Activated naive CD8-positive, alpha-beta T cell (primary cell): ENCODE results near the gene IFNAR1.
A peak's percentile ranks its signal among the peaks of the same experiment; 100 is the strongest.

Source experiments
- H3K27ac Mint-ChIP-seq: one replicate; pipeline ENCODE4 v1.8.0; 2021; ENCODE audit warnings: mixed read lengths
- H3K27me3 Mint-ChIP-seq: one replicate; pipeline ENCODE4 v1.8.0; 2021; ENCODE audit warnings: mixed read lengths
- H3K36me3 Mint-ChIP-seq: one replicate; pipeline ENCODE4 v1.8.0; 2021; ENCODE audit warnings: mixed read lengths
- H3K4me1 Mint-ChIP-seq: one replicate; pipeline ENCODE4 v1.8.0; 2021; ENCODE audit warnings: low read depth, mixed read lengths
- H3K4me3 Mint-ChIP-seq: one replicate; pipeline ENCODE4 v1.8.0; 2021; ENCODE audit warnings: mild to moderate bottlenecking, mixed read lengths
- H3K9me3 Mint-ChIP-seq: one replicate; pipeline ENCODE4 v1.8.0; 2021; ENCODE audit warnings: low read depth, mixed read lengths

IFNAR1 gene

DNA sequence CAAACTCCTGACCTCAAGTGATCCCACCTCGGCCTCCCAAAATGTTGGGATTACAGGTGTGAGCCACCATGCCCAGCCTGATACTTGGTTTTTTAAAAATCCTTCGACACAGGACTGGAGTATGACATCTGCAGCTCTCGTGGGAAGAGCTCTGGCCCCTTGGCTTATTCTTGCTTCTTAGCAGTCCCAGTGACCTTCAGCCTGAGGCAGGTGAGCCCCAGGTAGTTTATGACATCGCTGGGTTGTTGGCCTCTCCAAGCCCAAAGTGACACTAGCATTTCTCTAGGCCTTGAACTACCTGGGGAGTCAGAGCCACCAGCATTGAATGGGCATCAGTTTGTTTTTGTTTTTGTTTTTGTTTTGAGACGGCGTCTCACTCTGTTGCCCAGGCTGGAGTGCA, 62.5 kb downstream of the IFNAR1 start:
- Mint-ChIP-seq H3K4me1 (peaks cover 32% of the 10 kb centered on the region), H3K27me3 (no peaks in the 10 kb centered on the region), H3K4me3 (no peak overlapping the region), H3K36me3 (no peaks in the 10 kb centered on the region), H3K27ac (no peak overlapping the region), H3K9me3 (no peaks in the 10 kb centered on the region)

DNA sequence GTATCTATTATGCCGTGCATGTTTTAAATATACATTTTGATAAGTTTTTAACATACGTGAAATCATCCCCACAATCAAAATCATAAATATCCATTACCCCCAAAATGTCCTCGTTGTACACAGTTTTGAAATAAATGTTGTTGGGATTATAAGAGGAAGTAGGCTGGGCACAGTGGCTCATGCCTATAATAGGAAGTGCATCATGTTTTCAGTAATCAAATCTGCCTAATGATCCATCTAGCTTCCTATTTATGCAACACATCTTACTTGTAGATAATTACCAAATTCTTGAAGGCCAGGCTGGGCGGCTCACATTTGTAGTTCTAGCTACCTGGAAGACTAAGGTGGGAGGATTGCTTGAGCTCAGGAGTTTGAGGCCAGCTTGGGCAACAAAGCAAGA, 63.4 kb downstream of the IFNAR1 start:
- Mint-ChIP-seq H3K4me3 (no peak overlapping the region), H3K36me3 (no peaks in the 10 kb centered on the region), H3K9me3 (no peaks in the 10 kb centered on the region), H3K27me3 (no peaks in the 10 kb centered on the region), H3K4me1 (peaks cover 23% of the 10 kb centered on the region), H3K27ac (no peak overlapping the region)

DNA sequence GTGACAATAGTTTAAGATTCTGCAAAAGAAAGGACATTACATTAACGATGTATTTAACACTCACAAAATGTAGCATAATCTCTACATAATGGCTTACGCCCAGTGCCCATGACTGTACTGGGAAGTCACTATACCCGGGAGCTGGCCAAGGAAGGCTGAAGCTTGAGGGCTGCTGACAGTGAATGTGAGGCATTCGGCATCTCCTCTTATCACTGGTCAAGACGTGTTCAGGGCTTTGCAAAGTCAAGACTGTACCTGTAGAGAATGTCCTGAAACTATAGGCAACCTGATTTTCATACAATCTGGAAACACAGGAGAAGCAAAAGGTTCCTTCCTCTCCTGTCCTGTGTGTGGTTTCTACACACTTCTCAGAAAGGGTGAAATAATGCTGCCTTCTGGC, 65.7 kb downstream of the IFNAR1 start:
- H3K27ac Mint-ChIP-seq, result no peak overlapping the region
- no peaks in the 10 kb centered on the region for H3K9me3 Mint-ChIP-seq
- H3K4me3 Mint-ChIP-seq, result no peak overlapping the region
- H3K4me1 Mint-ChIP-seq, result peaks cover 2% of the 10 kb centered on the region
- H3K27me3 Mint-ChIP-seq, result no peaks in the 10 kb centered on the region
- H3K36me3 Mint-ChIP-seq, result no peaks in the 10 kb centered on the region

DNA sequence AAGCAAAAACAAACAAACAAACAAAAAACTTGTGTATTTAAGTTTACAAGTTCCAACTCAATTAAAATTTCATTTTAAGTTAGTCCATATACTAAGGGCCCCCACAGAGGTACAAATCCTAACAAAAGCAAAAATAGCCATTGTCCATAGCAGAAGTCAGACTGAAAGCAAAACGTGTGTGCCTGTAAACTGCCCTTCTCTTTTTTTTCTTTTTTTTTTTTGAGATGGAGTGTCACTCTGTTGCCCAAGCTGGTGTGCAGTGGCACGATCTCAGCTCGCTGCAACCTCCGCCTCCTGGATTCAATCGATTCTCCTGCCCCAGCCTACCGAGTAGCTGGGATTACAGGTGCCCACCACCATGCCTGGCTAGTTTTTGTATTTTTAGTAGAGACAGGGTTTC, 66.9 kb downstream of the IFNAR1 start:
- Mint-ChIP-seq H3K4me1 (peaks cover 2% of the 10 kb centered on the region), H3K9me3 (no peaks in the 10 kb centered on the region), H3K27ac (no peak overlapping the region), H3K4me3 (no peak overlapping the region), H3K36me3 (no peaks in the 10 kb centered on the region), H3K27me3 (no peaks in the 10 kb centered on the region)

DNA sequence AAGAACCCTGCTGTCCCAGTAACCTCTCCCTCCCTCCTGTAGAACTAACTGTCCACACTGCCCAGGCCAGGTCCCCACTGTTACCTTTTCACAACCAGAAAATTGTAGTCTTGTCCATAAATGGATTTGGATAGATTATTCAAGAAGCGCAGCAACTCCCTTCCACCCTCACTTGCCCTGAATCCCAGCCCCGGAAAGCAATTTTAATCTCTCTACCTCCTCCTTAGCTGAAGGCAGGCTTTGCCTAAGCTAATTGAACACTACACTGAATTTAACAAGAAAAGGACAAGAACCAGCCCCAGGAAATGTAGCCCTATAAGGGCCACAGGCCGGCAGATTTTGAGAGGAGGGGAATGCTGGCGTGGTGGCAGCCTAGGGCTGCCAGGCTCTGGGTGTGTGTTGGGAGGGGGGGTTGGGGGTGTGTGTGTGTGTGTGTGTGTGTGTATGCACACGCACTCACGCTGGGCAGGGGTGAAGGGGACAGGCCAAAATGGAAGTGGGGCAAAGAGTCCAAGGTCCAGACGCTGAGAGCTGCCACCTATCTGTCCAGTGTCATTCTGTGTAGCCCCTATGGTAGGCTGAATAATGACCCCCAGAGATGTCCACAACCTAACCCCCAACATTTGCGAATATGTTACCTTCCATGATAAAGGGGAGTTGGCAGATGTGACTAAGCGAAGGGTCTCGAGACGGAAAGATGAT, 67.7 kb downstream of the IFNAR1 start:
- Mint-ChIP-seq H3K9me3 (no peaks in the 10 kb centered on the region), H3K27ac (no peak overlapping the region), H3K27me3 (no peaks in the 10 kb centered on the region), H3K36me3 (no peaks in the 10 kb centered on the region), H3K4me3 (no peak overlapping the region), H3K4me1 (peaks cover 2% of the 10 kb centered on the region)

- Mint-ChIP-seq H3K4me3 (no peak overlapping the region), H3K4me1 (peaks cover 2% of the 10 kb centered on the region)
These were observed 68.6 kb downstream of the IFNAR1 start for GRCh38 chr21:33393348-33393747.

DNA sequence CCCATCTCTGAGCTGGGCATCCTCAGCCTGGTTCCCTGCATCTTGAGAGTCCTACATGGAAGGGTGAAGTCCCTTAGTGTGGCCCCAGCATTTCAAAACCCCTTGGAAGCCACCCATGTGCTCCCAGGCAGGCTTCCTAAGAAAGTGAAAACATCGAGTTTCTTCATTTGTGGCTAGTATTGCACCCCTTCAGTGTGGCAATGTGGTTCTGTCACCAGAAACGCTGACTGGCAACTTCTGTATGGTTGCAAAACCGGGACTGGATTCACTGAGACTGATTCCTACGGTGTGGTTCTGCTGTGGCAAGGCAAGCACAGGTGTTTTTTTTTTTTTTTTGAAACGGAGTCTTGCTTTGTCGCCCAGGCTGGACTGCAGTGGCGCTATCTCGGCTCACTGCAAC, 69.5 kb downstream of the IFNAR1 start:
- no peak overlapping the region for H3K4me3 Mint-ChIP-seq
- no peaks in the 10 kb centered on the region for H3K27me3 Mint-ChIP-seq
- H3K4me1 Mint-ChIP-seq, result peaks cover 2% of the 10 kb centered on the region
- H3K36me3 Mint-ChIP-seq, result no peaks in the 10 kb centered on the region
- no peaks in the 10 kb centered on the region for H3K9me3 Mint-ChIP-seq
- H3K27ac Mint-ChIP-seq, result no peak overlapping the region

More at GRCh38 chr21:33393348-33393747, 68.6 kb downstream of the IFNAR1 start:
- Mint-ChIP-seq H3K27me3 (no peaks in the 10 kb centered on the region), H3K36me3 (no peaks in the 10 kb centered on the region), H3K27ac (no peak overlapping the region), H3K9me3 (no peaks in the 10 kb centered on the region)

DNA sequence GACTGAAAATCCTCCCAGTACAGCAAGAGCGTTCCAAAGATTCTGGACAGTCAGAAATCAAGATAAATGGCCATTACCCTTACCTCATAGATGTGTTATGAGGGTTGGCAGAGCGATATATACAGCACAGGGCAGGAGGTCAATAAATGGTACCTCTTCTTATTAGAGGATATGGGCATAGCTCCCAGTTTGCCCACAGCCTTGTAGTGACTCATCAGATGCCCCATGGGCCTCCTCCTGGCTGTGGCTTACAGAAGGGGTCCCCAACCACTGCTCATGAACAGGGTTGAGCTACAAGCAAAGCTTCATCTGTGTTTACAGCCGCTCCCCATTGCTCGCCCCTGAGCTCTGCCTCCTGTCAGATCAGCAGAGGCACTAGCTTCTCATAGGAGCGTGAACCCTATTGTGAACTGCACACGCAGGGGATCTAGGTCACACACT, 71.1 kb downstream of the IFNAR1 start:
- no peaks in the 10 kb centered on the region for H3K9me3 Mint-ChIP-seq
- H3K27me3 Mint-ChIP-seq, result no peaks in the 10 kb centered on the region
- H3K4me1 Mint-ChIP-seq, result peaks cover 8% of the 10 kb centered on the region
- no peak overlapping the region for H3K4me3 Mint-ChIP-seq
- H3K36me3 Mint-ChIP-seq, result no peaks in the 10 kb centered on the region
- no peak overlapping the region for H3K27ac Mint-ChIP-seq

GRCh38 chr21:33396436-33396835, 71.7 kb downstream of the IFNAR1 start:
- no peaks in the 10 kb centered on the region for H3K36me3 Mint-ChIP-seq
- peaks cover 9% of the 10 kb centered on the region for H3K4me1 Mint-ChIP-seq
- no peaks in the 10 kb centered on the region for H3K9me3 Mint-ChIP-seq
- no peak overlapping the region for H3K4me3 Mint-ChIP-seq
- no peak overlapping the region for H3K27ac Mint-ChIP-seq
- no peaks in the 10 kb centered on the region for H3K27me3 Mint-ChIP-seq

- H3K27me3 Mint-ChIP-seq, result no peaks in the 10 kb centered on the region
- H3K27ac Mint-ChIP-seq, result no peak overlapping the region
- H3K4me3 Mint-ChIP-seq, result no peak overlapping the region
- no peaks in the 10 kb centered on the region for H3K9me3 Mint-ChIP-seq
- H3K4me1 Mint-ChIP-seq, result peaks cover 11% of the 10 kb centered on the region
- H3K36me3 Mint-ChIP-seq, result no peaks in the 10 kb centered on the region
These were observed 72.2 kb downstream of the IFNAR1 start for GRCh38 chr21:33396951-33397350.

DNA sequence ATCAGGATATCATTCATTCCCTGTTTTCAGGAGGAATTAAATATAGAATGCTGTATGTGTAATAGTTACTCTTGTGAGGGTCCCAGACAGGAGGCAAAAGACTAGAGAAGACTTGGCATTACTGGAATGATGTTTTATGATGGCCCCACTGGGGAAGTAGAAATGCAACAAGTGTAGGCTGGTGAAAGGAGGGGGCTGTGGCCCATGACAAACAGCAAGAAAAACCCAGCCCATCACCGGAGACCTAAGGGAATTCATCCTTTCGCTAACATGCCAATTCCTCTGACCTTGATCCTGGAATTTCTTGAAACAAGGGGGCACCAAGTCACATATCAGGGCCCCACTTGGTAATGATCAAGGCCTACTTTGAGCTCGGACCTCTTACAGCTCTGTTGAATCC, 72.9 kb downstream of the IFNAR1 start:
- no peak overlapping the region for H3K4me3 Mint-ChIP-seq
- no peaks in the 10 kb centered on the region for H3K9me3 Mint-ChIP-seq
- H3K27ac Mint-ChIP-seq, result no peak overlapping the region
- H3K27me3 Mint-ChIP-seq, result no peaks in the 10 kb centered on the region
- no peaks in the 10 kb centered on the region for H3K36me3 Mint-ChIP-seq
- peaks cover 13% of the 10 kb centered on the region for H3K4me1 Mint-ChIP-seq

- Mint-ChIP-seq H3K36me3 (no peaks in the 10 kb centered on the region), H3K9me3 (no peaks in the 10 kb centered on the region), H3K4me3 (no peak overlapping the region), H3K27ac (no peak overlapping the region), H3K4me1 (peaks cover 14% of the 10 kb centered on the region), H3K27me3 (no peaks in the 10 kb centered on the region)
These were observed 73.6 kb downstream of the IFNAR1 start for GRCh38 chr21:33398361-33398760.

- Mint-ChIP-seq H3K4me1 (peaks cover 39% of the 10 kb centered on the region), H3K9me3 (no peaks in the 10 kb centered on the region), H3K27me3 (no peaks in the 10 kb centered on the region), H3K27ac (no peak overlapping the region), H3K4me3 (no peak overlapping the region), H3K36me3 (no peaks in the 10 kb centered on the region)
These were observed 76.8 kb downstream of the IFNAR1 start for GRCh38 chr21:33401630-33401992.

- H3K36me3 Mint-ChIP-seq, result no peaks in the 10 kb centered on the region
- peak overlapping the region; percentile 66 for H3K27ac Mint-ChIP-seq
- H3K27me3 Mint-ChIP-seq, result no peaks in the 10 kb centered on the region
- H3K4me3 Mint-ChIP-seq, result peak overlapping the region; percentile 77
- H3K9me3 Mint-ChIP-seq, result no peaks in the 10 kb centered on the region
- H3K4me1 Mint-ChIP-seq, result peaks cover 46% of the 10 kb centered on the region
These were observed 77.5 kb downstream of the IFNAR1 start for GRCh38 chr21:33402001-33402979.

DNA sequence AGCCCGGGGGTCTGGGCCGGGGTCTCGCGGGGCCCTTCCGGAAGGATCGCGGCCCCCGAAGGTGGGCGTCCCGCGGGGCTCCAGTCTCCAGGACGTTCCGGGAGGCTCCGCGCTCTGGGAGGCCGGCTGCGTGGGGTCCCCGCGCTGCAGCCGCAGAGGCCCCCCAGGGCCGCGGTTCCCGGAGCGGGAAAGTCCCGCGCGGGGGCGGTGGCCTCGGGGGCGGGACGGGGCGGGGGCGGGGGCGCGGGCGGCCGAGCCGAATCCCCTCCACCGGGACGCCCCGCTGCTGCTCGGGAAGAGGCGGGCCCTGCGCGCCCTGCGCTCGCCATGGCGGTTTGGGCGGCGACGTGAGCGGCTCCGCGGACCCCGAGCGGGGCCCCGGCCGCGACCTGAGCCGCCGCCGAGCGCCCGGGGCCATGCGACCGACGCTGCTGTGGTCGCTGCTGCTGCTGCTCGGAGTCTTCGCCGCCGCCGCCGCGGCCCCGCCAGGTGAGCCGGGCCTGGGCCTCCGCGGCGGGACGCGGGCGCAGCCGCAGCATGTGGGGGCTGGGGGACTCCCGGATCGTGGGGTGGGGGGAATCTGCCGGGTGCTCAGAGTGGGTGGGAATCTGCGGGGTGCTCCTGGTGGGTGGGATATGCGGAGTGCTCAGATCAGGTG, 78.5 kb downstream of the IFNAR1 start, which contains the start of gene IFNGR2:
TSS of gene IFNGR2 (plus strand) at position 286 of the 658 bp plus-strand sequence. CDS start at position 417, 131 bp downstream.
- H3K4me1 Mint-ChIP-seq, result peaks cover 48% of the 10 kb centered on the region
- H3K36me3 Mint-ChIP-seq, result no peaks in the 10 kb centered on the region
- no peaks in the 10 kb centered on the region for H3K9me3 Mint-ChIP-seq
- H3K27ac Mint-ChIP-seq, result peak within 1 kb of the TSS; percentile 86
- no peaks in the 10 kb centered on the region for H3K27me3 Mint-ChIP-seq
- peak within 1 kb of the TSS; percentile 94 for H3K4me3 Mint-ChIP-seq
